IMR-90 (cell line): ENCODE results near the gene KRTAP5-7.

Experiments
- BHLHE40 ChIP-seq: fragments of 150-350 bp; IDR thresholded peaks from 2 replicates; pipeline ENCODE4 v1.6.1; 2016; ENCODE audit warnings: mild to moderate bottlenecking, low read depth, low read length
- CEBPB ChIP-seq: IDR thresholded peaks from 2 replicates; pipeline ENCODE4 v1.6.1; 2012; ENCODE audit warnings: low read depth, low read length, improper control_type of control experiment
- CTCF ChIP-seq: conservative IDR thresholded peaks from 2 replicates; pipeline ENCODE4 v1.5.1; 2012; ENCODE audit warnings: mild to moderate bottlenecking, low read depth, low read length, improper control_type of control experiment
- POLR2A ChIP-seq: IDR thresholded peaks from 2 replicates; pipeline ENCODE4 v1.6.1; 2012; ENCODE audit warnings: mild to moderate bottlenecking, low read depth, low read length

GRCh38 chr11:71548120-71548519, 21.1 kb downstream of the KRTAP5-7 start, which contains the start of gene KRTAP5-9:
- TF ChIP-seq CTCF (no peak), CEBPB (no peak), POLR2A (no peak), BHLHE40 (no peak)
